ENCODE data around the gene TRABD2B. TPM values are rescaled to one million over a fixed set of nuclear protein-coding genes. Genes with fewer than 3 reads are reported as not detected.

TRABD2B gene
- total RNA-seq, 2 donors from 2014 or later = 0.70 to 1.0 TPM

GRCh38 chr1:47849591-47850261, 147.5 kb downstream of the TRABD2B start:
- intact Hi-C loops (cut with DNase I, micrococcal nuclease) = no loop called here
- ATAC-seq (no peak), DNase-seq (no peak)

- DNase-seq (no peak), ATAC-seq (peak; percentile 96)
- intact Hi-C loops (cut with DNase I, micrococcal nuclease) = no loop called here
Observed at GRCh38 chr1:47849005-47849521, 148.1 kb downstream of the TRABD2B start.

DNA sequence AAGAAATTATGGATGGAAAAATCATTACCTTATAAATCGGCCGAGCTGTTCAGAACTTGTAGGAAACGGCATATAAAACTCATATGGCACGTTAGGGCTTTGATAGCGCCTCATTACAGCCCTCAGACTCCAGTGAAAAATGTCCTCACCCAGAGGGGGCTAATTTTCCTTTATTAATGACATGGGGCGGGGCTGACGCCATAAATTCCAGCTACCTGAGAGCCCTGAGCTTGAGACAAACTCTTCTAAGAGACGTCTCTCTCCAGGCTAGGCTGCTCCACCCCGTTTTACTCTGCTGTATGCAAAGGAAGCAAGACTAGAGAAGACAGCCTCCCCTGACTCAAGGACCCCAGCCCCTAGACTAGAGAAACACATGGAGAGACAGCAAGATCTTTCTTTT, 149.4 kb downstream of the TRABD2B start:
- intact Hi-C loops (cut with DNase I, micrococcal nuclease) = no loop called here
- ATAC-seq (no peak), DNase-seq (no peak)

DNA sequence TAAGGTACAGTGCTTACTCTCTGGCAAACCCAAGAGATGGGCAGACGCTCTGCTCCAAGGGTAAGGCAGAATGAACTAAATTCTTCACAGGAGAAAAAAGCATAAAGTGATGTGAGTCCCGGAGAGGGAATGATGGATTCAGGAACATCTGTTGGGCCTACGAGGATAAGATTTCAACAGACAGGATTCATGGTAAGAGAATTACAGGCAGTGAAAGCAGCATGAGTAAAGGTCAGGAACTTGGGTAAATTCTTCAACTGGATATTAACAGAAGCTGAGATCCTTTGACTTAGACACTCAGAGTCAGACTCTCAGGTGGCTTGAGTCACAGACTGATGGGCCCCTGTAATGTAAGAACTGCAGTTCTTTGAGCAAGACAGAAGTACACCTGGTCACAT, 152.6 kb downstream of the TRABD2B start:
- intact Hi-C loops (cut with DNase I, micrococcal nuclease) = no loop called here
- DNase-seq = no peak
- ATAC-seq = no peak

DNA sequence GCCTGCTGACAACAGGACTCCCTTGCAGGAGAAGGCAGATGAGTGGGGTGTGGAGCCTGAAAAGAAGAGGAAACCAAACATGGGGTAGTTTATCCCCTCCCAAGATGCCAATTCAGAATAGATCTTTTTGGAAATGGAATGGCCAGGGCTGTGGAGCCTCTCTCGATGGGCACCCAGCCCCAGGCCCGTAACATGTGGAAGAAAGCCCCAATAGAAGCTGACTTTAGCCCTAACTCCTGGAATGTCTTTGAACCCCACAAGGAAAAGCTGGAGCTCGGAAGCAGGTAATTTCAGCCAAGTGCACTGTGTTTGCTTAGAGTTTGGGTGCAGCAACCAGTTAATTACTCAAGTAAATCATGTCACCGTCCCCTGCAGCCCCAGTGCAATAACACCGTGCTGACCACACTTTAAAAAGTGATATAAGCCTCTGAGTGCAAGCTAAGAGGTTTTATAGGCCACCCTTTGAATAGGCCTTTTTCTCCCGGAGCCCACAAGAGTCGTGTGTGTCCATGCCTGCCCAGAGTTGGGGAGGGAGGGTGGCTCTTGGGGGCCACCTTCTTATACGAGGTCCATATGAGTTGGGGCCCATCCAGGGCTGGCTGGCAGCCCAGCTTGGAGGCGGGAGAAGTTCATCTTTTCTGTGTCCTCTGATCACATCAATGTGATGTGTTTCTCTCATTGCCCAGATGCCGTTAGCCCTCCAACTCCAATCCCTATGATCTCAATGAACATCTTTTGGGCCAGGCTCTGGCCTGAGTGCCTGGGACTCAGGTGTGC, 153.2 kb downstream of the TRABD2B start:
- ATAC-seq = peak; percentile 69
- intact Hi-C loops (cut with DNase I, micrococcal nuclease) = no loop called here
- DNase-seq = no peak

- DNase-seq (no peak), ATAC-seq (no peak)
- intact Hi-C loops (cut with DNase I, micrococcal nuclease) = no loop called here
Observed at GRCh38 chr1:47843059-47843458, 154.1 kb downstream of the TRABD2B start.

DNA sequence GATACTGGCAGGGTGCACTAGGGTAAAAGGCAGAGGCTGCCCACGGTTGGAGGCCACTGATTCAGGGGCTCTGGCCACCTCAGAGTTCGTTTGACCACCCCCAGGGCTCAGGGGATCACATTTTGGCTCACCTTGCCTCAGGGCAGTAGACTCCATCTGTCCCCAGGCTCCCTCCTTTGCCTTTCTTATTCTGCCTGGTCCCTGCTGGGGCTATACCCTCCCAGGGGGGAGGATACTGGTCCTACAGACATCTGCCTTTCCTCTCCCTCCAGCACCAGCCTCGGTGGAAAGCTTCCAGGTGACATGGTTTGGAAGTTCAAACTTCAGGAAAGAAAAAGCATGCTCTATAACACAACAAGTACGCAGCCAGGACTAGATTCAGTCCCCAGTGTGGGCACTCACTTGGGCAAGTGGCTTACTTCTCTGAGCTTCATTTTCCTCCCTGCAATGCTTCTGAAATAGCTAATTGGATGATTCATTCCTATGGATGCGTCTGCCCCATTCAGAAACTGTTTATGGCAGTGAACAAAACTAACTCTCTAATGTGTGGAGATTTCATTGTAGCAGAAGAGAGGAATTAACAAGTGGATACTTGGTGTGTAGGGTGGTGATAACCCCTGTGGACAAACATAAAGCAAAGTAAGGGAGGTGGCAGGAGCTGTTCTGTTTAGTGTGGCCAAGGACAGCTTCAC, 154.8 kb downstream of the TRABD2B start:
- DNase-seq (no peak), ATAC-seq (no peak)
- intact Hi-C loops (cut with DNase I, micrococcal nuclease) = no loop called here

DNA sequence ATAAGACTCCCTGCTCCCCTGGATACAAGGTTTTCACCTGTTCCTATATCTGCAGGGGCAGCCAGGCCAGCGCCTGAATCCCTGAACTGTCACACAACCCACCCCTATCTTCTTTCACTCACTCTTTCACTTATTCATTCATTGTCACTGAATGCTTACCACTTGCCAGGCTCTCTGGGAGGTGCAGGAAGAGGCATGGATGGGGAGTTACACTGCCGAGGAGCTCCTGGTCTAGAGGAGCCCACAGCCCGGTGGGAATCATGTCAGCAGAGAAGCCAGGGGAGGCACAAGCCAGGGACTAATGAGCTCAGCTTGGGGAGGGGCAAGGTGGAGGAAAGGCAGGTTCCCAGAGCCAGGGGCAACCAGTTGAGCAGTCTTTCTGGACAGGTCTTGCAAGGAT, 155.8 kb downstream of the TRABD2B start:
- no peak for DNase-seq
- intact Hi-C loops (cut with DNase I, micrococcal nuclease) = no loop called here
- ATAC-seq = no peak

DNA sequence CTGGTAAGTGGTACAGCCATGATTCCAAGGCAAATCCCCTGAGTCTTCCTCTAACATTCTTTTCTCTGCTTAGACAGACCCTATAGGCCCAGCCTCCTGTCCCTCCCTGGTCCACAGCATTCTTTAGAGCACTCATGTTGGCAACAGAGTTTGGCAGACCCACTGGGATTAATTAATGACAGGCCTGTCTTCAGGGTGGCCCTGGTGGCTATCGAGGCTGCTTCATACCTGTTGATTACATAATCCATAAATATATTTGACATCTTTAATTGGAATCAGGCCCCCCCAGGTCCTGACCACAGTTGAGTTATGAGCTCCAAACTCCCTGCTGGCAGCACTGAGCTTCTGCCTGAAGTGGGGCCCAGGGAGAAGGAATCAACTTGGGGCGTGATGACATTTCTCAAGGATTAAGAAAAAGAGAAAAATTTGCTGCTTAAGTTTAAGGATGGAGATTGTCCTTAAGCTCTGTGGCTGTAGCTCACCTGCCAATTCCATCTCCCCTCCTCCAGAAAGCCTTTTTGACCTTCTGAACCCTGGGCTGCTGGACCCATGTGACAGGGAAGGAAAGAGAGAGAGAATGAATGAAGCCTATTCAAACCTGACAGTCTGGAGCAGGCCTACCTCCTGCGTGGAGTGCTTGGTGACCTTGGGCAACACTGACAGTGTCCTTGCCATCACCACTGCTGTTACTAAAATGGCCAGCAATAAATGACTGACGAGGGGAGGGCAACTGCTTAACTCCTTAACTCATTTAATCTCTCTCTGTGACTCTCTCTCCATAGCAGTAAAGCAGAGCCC, 156.6 kb downstream of the TRABD2B start:
- no peak for ATAC-seq
- intact Hi-C loops (cut with DNase I, micrococcal nuclease) = no loop called here
- DNase-seq = no peak

GRCh38 chr1:47839433-47839760, 157.8 kb downstream of the TRABD2B start:
- intact Hi-C loops (cut with DNase I, micrococcal nuclease) = no loop called here
- DNase-seq = peak in 1 of 2 donors; percentile 56
- peak; percentile 17 for ATAC-seq

DNA sequence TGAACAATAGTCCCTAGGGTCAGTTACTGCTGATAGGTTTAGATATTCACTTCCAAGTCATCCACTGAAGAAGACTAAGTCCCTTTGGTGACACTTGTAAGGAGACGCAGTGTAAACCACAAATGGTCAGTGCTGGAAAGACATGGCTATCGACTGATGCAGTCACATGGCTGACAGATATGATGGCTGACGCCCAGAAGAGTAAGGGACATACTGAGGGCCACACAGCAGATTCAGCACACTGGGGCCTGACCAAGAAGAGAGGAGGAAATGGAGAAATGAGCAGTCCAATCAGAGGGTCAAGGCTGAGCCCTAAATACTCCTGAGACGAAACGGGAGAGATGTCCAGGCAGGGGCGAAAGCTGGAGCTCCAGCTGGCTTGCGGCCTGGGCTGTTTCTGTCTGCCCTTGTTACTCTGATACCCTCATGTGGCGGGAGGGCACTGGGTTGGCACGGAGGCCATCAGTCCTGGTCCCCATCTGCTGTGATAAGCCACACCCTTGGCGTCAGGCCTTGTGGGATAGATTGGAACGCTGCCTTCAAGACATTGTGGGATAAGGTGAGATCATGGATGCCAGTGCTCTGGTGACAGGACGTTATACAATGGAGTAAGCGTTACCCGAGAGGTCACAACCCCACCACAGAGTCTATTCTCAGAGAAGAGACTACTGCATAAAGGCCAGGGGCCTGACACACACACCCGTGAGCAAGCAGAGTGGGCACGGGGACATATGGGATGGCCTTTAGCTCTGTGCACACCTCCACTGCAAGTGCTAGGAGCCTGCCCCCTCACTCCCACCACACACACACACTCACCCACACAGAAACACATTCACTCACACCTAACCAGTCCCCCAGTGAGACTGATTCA, 158.4 kb downstream of the TRABD2B start:
- intact Hi-C loops (cut with DNase I, micrococcal nuclease) = no loop called here
- ATAC-seq = peak; percentile 46
- peak; percentile 55 to 59 for DNase-seq

GRCh38 chr1:47837866-47838561, 159.2 kb downstream of the TRABD2B start:
- ATAC-seq (peak; percentile 88), DNase-seq (peak; percentile 65 to 80)
- intact Hi-C loops (cut with DNase I, micrococcal nuclease) = no loop called here

GRCh38 chr1:47837056-47837830, 159.9 kb downstream of the TRABD2B start:
- intact Hi-C loops (cut with DNase I, micrococcal nuclease) = no loop called here
- peak in 1 of 2 donors; percentile 23 for DNase-seq
- ATAC-seq = no peak

- ATAC-seq (no peak), DNase-seq (no peak)
- intact Hi-C loops (cut with DNase I, micrococcal nuclease) = no loop called here
Observed at GRCh38 chr1:47835409-47835808, 161.8 kb downstream of the TRABD2B start.

DNA sequence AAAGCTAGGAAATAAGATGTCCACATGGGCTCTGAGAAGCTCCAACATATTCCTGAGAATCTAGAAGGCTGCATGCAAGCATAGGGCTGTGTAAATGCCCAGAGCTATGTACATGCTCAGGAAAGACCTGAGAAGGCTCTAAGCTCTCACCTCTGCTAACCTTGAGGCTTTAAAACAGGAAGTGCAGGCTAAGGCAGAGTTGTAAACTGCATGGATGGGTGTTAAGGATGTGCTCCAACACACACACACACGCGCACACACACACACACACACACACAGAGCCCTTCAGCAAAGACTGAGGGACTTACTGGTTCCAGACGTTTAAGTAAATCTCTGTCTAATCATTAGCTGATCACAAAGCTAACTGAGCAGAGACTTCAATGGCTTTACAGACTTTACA, 162.9 kb downstream of the TRABD2B start:
- intact Hi-C loops (cut with DNase I, micrococcal nuclease) = no loop called here
- ATAC-seq = peak; percentile 26
- DNase-seq = no peak

DNA sequence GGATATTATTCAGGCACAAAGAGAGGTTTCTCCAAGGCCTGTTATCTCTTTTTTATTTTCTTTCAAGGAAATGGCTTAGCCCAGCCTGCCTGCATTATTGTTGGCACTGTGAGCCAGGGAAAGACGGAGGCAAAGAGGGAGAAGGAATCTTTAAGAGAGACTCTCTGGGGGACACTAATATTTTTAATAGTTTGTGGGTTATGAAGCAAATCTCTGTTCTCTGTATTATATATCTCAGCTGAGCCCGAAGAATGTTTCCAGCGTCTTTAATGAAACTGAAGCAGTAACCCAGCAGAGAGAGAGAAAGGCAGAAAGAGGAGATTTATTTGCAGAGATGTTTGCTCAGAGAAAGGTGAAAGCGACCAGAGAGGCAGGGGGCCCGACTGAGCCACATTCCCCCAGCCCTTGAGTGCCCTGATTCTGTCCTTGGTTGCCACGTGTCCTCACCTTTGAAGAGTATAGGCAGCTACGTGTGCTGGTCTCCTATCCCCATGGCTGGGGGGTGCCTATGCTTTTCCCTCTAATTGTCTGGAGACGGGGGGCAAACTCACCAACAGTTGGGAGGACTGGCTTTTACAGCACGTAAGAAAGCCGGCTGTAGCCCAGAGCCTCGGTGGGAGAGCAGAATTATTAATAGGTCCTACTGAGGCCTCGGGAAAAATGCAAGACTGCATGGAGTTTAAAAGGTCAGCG, 166.4 kb downstream of the TRABD2B start:
- no peak for ATAC-seq
- no peak for DNase-seq
- intact Hi-C loops (cut with DNase I, micrococcal nuclease) = no loop called here

Data from left colon (tissue), 2 donors.